PC-3 (cell line): ENCODE measurements around the gene ADORA1. TPM values are rescaled to one million over a fixed set of nuclear protein-coding genes. Genes with fewer than 3 reads are reported as not detected.

ENCODE experiments used
- ATAC-seq: fragments of 200-7000 bp; cut with Tn5 transposase; 2 replicates; pipeline ENCODE4 v1.9.1; 2020; ENCODE audit warnings: mild to moderate bottlenecking, moderate library complexity
- BruUV-seq: library from RNA; stranded (reverse); fragments of 400-500 nt; replicated peaks from 2 replicates; lab custom pipeline; 2021; lab: Mats Ljungman, UMichigan
- CTCF ChIA-PET: fragments of 300-600 bp; sonication (Branson Sonifier 250); formaldehyde crosslinking; loops from one replicate; lab custom pipeline; 2022; ENCODE audit warnings: antibody characterized with exemption; lab: Charles Lee
- POLR2A ChIA-PET: fragments of 300-600 bp; sonication (Branson Sonifier 250); formaldehyde crosslinking; loops from one replicate; lab custom pipeline; 2022; ENCODE audit warnings: antibody characterized with exemption; ENCODE audit not compliant: unreplicated experiment; lab: Charles Lee
- DNase-seq: peaks from one replicate; pipeline ENCODE4 v3.0.0-alpha.2; 2015
- H2AFZ ChIP-seq: fragments of 300-600 bp; sonication (generic); 2 replicates; pipeline ENCODE4 v1.6.0; 2016; ENCODE audit warnings: antibody characterized with exemption, low read length
- H3F3A ChIP-seq: fragments of 300-600 bp; sonication (generic); one replicate; pipeline ENCODE4 v1.6.0; 2017; ENCODE audit warnings: antibody characterized with exemption, low read length, control low read depth, mild to moderate bottlenecking; ENCODE audit not compliant: unreplicated experiment
- H3K27ac ChIP-seq: fragments of 300-600 bp; sonication (generic); 2 replicates; pipeline ENCODE4 v1.5.1; 2016; ENCODE audit warnings: mild to moderate bottlenecking, low read length
- H3K27me3 ChIP-seq: fragments of 300-600 bp; sonication (generic); 2 replicates; pipeline ENCODE4 v1.6.1; 2016; ENCODE audit warnings: low read length, mixed read lengths
- H3K36me3 ChIP-seq: fragments of 300-600 bp; sonication (generic); 2 replicates; pipeline ENCODE4 v1.6.1; 2016; ENCODE audit warnings: low read depth, mixed run types, low read length, mixed read lengths
- H3K4me1 ChIP-seq: fragments of 300-600 bp; sonication (generic); 2 replicates; pipeline ENCODE4 v1.5.1; 2016; ENCODE audit warnings: low read length; ENCODE audit not compliant: insufficient read depth
- H3K4me2 ChIP-seq: fragments of 300-600 bp; sonication (generic); 2 replicates; pipeline ENCODE4 v1.6.0; 2016; ENCODE audit warnings: low read length
- H3K4me3 ChIP-seq: fragments of 300-600 bp; sonication (generic); 2 replicates; pipeline ENCODE4 v1.5.1; 2016; ENCODE audit warnings: mild to moderate bottlenecking, low read length, mixed read lengths
- H3K79me2 ChIP-seq: fragments of 300-600 bp; sonication (generic); 2 replicates; pipeline ENCODE4 v1.6.1; 2017; ENCODE audit warnings: low read length, mixed read lengths
- H3K9ac ChIP-seq: fragments of 300-600 bp; sonication (generic); 2 replicates; pipeline ENCODE4 v1.6.0; 2016; ENCODE audit warnings: mild to moderate bottlenecking, low read length
- H3K9me2 ChIP-seq: fragments of 300-600 bp; sonication (generic); replicated peaks from 2 replicates; pipeline ENCODE4 v1.6.1; 2016; ENCODE audit warnings: mixed run types, low read length, mixed read lengths
- H3K9me3 ChIP-seq: fragments of 300-600 bp; sonication (generic); 2 replicates; pipeline ENCODE4 v1.6.1; 2016; ENCODE audit warnings: low read length, mixed read lengths
- H4K20me1 ChIP-seq: fragments of 300-600 bp; sonication (generic); 2 replicates; pipeline ENCODE4 v1.6.1; 2016; ENCODE audit warnings: low read length, mixed read lengths
- CTCF ChIP-seq: fragments of 300-600 bp; sonication (generic); conservative IDR thresholded peaks from 2 replicates; pipeline ENCODE4 v1.5.1; 2017; ENCODE audit warnings: antibody characterized with exemption, low read depth, mild to moderate bottlenecking, low read length
- EZH2 ChIP-seq: fragments of 300-600 bp; sonication (generic); IDR thresholded peaks from one replicate; pipeline ENCODE4 v1.6.1; 2017; ENCODE audit warnings: antibody characterized with exemption, mild to moderate bottlenecking, low read length; ENCODE audit not compliant: unreplicated experiment
- EZH2phosphoT487 ChIP-seq: fragments of 300-600 bp; sonication (generic); IDR thresholded peaks from 2 replicates; pipeline ENCODE4 v1.6.1; 2018; ENCODE audit warnings: mild to moderate bottlenecking, antibody characterized with exemption, low read length, borderline replicate concordance
- intact Hi-C: fragments of 100-400 bp; cut with micrococcal nuclease; formaldehyde crosslinking; loops from 2 replicates; pipeline ENCODE4 v1.9.0; 2023
- total RNA-seq: library from RNA; depleted of rRNA; stranded (reverse); fragments of >200 nt; gene quantifications from 2 replicates; pipeline ENCODE4 v1.2.3, GENCODE V29; 2014

ADORA1 gene
- total RNA-seq, 1 experiment from 2014 or later: 1.4 TPM

GRCh38 chr1:203167026-203167912 is 39.7 kb downstream of the ADORA1 start:
- ChIA-PET CTCF (interaction anchor here (0.7 kb wide), 1 partner anchor 49 kb away, joined by 3 read pairs; no protein-coding TSS in a partner anchor), POLR2A (no interaction called here)
- Histone ChIP-seq H3K4me1 (no peaks in the 10 kb centered on the region), H3K9me3 (no peaks in the 10 kb centered on the region), H3K27me3 (peaks cover 24% of the 10 kb centered on the region), H3K9me2 (no peaks in the 10 kb centered on the region), H3F3A (no peaks in the 10 kb centered on the region), H3K9ac (no peak overlapping the region), H3K4me2 (no peak overlapping the region), H3K36me3 (no peaks in the 10 kb centered on the region), H3K79me2 (no peaks in the 10 kb centered on the region), H4K20me1 (no peaks in the 10 kb centered on the region), H3K27ac (no peak overlapping the region), H3K4me3 (no peak overlapping the region), H2AFZ (no peak overlapping the region)
- ATAC-seq (no peak), DNase-seq (no peak)
- no TSS peak for BruUV-seq
- intact Hi-C loops: no loop called here
- TF ChIP-seq CTCF: no peak
- no peak for TF ChIP-seq EZH2
- no peak for TF ChIP-seq EZH2phosphoT487

- no TSS peak for BruUV-seq
- Histone ChIP-seq H3K4me1 (no peaks in the 10 kb centered on the region), H3K4me2 (no peak overlapping the region), H3K9me3 (no peaks in the 10 kb centered on the region), H4K20me1 (no peaks in the 10 kb centered on the region), H3K9ac (no peak overlapping the region), H3K9me2 (no peaks in the 10 kb centered on the region), H3K27me3 (peaks cover 18% of the 10 kb centered on the region), H3K36me3 (no peaks in the 10 kb centered on the region), H3K79me2 (no peaks in the 10 kb centered on the region), H2AFZ (no peak overlapping the region), H3K4me3 (no peak overlapping the region), H3K27ac (no peak overlapping the region), H3F3A (no peaks in the 10 kb centered on the region)
- intact Hi-C loops: no loop called here
- TF ChIP-seq CTCF: no peak
- TF ChIP-seq EZH2: no peak
- no peak for TF ChIP-seq EZH2phosphoT487
- POLR2A ChIA-PET: no interaction called here
- ATAC-seq (no peak), DNase-seq (no peak)
- CTCF ChIA-PET: no interaction called here
These were observed 40.3 kb downstream of the ADORA1 start for GRCh38 chr1:203167913-203168200.

- ATAC-seq (no peak), DNase-seq (no peak)
- Histone ChIP-seq H4K20me1 (no peaks in the 10 kb centered on the region), H3K27ac (no peak overlapping the region), H3K4me2 (no peak overlapping the region), H3K9me2 (no peaks in the 10 kb centered on the region), H3K4me1 (no peaks in the 10 kb centered on the region), H3K27me3 (peaks cover 14% of the 10 kb centered on the region), H3K9me3 (no peaks in the 10 kb centered on the region), H2AFZ (no peak overlapping the region), H3F3A (no peaks in the 10 kb centered on the region), H3K9ac (no peak overlapping the region), H3K4me3 (no peak overlapping the region), H3K36me3 (no peaks in the 10 kb centered on the region), H3K79me2 (no peaks in the 10 kb centered on the region)
- ChIA-PET POLR2A (no interaction called here), CTCF (interaction anchor here (0.6 kb wide), 1 partner anchor 45 kb away, joined by 4 read pairs; no protein-coding TSS in a partner anchor)
- intact Hi-C loops: no loop called here
- no peak for TF ChIP-seq CTCF
- no peak for TF ChIP-seq EZH2phosphoT487
- TF ChIP-seq EZH2: no peak
- no TSS peak for BruUV-seq
These were observed 40.8 kb downstream of the ADORA1 start for GRCh38 chr1:203168256-203168786.
